ENCODE data around the gene MPPED2.

Gene MPPED2, protein sequence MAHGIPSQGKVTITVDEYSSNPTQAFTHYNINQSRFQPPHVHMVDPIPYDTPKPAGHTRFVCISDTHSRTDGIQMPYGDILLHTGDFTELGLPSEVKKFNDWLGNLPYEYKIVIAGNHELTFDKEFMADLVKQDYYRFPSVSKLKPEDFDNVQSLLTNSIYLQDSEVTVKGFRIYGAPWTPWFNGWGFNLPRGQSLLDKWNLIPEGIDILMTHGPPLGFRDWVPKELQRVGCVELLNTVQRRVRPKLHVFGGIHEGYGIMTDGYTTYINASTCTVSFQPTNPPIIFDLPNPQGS
- 0 to 3.9 (median 0.25) reads per million in 17 experiments for total RNA-seq

DNA sequence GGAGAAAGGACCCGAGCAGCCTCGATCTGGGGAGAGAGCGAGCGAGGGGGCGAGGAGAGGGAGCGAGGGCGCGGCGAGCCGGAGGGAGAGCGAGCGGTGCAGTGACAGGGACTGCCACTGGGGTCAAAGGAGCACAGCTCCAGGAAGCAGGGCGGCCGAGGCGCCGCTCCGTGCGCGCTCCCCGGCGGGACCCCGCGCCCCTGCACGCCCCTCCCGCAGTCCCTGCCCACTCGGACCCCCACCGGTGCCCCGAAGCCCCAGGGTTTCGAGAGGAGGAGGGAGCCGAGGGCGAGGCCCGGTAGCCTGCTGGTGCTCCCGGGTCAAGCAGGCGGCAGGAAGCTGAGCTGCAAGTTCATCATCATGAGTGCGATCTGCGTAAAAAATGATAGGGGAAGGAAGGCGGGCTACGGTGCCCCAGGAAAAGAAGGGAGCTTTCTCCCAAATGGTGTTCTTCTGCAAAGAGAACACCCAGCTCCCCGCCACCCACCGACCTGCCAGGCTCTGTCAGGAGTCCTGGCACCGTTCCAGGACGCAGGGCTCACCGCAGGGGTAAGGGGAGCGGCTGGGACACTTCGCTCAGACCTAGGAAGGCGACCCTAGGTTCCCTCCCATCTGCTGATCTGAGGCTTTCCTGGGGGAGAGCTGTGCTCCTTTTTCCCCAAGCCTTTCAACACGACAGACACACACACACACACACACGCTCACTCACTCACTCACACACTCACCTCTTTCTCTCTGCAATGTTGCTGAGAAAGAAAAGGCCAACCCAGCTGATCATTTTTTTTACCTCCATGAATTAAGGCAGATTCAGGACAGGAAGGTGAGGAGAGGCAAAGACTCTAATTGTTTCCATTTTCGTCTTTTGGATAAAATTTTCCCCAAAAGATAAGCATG is at the start of gene MPPED2:
MPPED2 (minus strand) TSS at position 103 of the 894 bp plus-strand sequence. CDS start 5,980 bp downstream, outside the sequence.
- peak; percentile 37 to 73 (median 58) for DNase-seq

DNA sequence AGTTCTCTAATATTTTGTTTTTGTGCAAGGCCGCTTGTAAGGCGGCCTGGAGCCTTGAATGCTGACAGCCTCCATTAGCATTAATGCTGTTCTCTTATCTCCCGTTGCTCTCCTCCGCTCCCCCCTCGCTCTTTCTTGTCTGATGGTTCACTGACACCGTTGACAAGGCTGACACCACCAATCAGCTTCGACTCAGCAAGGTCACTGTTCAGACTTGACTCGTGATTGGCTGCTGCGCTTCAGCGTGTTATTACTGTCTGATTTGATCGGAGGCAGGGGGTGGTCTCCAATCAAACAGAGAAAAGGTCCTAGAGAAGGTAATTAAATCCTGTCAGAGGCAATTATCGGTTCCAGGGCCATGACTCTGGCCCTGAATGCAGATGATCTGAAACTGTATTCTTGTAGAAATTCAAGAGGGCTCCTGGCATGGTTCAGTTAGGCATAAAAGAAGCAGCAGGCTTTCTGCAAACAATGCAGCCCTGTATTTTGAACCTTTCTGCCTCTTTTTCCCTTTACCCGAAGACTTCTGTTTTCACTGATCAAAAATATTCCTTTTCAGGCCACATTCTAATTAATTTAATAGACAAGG is 49.3 kb upstream of the MPPED2 start:
- no peak for DNase-seq

DNA sequence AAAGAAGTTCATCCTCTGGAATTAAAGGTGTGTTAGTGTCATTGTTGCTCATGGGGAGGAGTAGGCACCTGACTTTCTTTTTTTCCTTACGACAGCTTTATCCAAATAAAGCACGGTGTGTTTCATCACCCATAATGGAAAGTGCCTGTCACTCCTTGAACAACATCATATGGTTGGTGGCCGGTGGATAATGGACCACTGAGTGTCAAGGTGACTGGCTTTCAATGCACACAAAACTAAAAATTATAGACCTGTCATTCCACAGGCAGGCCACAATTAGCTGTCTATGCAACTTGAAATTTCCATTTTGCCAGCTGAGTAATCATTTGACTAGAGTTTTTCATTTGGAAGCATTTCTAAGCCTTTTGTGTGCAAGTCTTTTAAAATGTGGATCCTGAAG is 45.0 kb upstream of the MPPED2 start:
- DNase-seq = no peak

DNA sequence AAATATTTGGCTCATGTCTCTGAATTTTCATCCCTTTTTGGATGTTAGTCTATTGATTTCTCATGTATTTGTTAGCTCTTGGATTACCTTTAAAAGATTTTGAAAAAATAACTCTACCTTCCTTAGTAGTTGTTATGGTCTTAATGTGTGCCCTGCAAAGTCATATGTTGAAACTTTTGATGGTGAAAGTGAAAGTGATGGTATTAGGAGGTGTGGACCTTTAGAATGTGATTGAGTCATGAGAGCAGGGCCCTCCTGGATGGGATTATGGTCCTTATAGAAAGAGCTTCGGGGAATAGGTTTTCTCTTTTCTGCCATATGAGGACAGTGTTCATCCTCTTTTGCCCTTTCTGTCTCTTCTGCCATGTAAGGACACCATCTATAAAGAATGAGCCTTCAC is 33.6 kb upstream of the MPPED2 start:
- DNase-seq = no peak

DNA sequence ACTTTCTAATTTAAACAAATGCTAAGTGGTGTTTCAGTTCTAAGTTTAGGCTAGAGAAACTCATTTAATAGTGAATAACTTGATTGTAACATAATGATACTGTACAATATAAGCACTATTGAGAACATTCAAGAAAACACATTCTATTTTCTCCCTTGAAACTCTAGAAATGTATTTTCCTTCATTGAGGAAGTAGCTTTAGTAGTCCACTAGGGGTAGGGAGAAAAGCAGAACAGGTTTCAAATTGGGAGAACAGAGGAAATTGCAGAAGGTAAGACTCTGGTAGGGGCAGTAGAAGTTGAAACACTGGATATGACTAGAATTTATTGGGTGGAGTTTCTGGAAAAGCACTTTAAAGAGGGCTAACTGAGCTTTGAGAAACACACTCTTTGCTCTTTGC is 31.6 kb upstream of the MPPED2 start:
- peak in 3 of 4 experiments; percentile 2 to 28 (median 14) for DNase-seq

DNA sequence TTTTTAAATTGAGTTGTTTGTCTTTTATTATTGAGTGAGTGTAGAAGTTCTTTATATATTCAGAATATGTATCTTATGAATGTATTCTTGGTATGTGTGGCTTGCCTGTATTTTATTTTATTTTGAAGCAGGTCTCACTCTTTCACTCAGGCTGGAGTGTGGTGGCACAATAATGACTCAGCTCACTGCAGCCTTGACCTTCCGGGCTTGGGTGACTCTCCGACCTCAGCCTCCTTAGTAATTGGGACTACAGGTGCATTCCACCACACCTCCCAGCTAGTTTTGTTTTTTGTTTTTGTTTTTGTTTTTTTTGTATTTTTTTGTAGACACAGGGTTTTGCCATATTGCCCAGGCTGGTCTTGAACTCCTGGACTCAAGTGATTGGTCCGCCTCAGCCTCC is 24.5 kb upstream of the MPPED2 start:
- DNase-seq = no peak

DNA sequence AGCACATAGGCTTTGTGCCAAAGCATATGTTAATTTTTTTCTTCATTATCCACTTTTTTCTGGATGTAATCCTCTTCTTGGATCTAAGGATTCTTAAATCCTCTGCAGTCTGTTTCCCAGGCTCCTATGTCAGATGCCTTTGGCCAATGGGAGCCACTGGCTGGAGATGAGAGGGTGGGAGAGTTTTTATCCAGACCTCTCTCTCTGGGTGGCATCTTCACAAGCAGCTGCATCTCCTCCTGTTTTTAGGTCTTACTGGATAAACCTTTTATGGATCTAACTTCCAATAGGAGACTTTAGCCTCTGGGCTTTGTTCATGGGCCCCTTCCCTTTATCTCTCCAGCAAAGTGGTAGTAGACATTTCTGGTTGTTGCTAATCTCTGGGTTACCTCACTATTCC is 22.4 kb upstream of the MPPED2 start:
- no peak for DNase-seq

DNA sequence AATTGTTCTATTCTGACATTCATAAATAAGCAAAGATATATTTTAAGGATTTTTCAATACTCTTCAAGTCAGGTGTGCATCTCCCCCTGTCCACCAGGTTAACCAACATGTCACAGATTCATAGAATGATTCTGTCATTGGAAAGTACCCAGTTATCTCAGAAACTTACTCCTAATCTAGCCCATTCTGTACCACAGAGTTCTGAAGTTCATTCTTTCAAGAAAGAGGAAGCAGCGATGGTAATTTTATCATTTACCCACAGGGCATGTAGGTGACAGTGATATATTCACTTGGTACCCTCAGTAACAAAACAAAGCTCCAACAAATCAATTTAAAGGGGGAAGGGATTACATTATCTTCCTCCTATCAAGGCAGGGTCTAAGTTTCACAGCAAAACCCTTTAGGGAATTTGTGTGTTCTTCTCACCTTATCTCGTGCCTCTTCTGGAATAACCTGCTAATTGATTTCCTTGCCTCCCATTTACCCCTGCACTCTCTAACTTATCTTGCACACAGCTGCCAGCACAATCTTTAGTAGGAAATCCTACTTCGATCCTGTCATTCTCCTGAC is 19.0 kb upstream of the MPPED2 start:
- no peak for DNase-seq

DNA sequence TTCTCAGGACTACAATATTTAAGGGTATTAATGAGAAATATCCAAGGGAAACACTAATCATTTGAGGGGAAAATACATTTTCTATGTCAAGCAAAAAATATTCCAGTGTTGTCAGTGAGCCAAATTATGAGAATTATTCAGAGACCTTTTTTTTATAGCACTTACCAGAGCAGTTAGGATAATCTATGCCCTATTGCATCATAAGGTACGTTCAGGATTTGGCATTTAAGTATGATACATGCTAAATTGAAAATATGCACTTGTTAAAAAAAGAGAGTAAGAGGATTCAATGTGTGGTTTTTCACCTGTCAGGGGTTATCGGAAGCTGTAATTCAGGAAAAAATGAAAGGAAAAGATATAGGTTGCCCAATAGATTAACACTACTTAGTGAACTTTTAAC is 17.2 kb upstream of the MPPED2 start:
- DNase-seq = no peak

DNA sequence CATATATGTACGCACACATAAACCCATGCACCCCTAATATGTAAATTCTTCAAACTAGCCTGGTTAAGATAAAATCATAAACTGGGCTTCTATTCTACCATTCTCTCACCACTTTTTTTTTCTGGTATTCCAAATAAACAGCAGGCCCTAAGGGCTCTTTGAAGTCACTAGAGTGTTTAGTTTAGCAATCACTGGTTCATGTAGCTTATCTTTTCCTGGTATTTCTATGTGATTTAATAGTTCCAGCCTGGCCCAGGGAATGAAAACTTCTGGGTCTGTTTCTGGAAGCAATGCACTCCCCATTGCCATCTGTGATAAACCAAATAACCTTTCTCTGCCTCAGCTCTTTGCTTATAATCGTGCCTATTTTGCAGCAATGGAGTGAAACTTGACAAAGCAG is 10.7 kb upstream of the MPPED2 start:
- DNase-seq = no peak

DNA sequence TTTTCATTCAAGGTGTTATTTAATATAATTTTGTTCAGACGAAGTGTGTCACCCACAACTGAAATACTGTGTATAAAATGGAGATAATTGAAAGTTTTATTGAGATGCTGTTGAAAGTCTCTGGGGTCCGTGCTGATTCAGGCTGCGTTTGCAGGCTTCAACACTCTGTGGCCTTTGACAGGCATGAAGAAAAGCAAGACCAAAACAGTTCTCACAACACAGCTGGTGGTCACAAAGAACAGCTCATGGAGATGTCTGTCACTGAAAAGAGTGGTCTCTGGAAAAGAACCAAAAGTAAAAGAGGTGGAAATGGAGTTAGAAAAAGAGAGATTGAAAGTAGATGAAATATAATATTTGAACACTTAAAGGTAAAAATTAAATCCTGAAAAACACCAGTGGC is 9.8 kb upstream of the MPPED2 start:
- no peak for DNase-seq

DNA sequence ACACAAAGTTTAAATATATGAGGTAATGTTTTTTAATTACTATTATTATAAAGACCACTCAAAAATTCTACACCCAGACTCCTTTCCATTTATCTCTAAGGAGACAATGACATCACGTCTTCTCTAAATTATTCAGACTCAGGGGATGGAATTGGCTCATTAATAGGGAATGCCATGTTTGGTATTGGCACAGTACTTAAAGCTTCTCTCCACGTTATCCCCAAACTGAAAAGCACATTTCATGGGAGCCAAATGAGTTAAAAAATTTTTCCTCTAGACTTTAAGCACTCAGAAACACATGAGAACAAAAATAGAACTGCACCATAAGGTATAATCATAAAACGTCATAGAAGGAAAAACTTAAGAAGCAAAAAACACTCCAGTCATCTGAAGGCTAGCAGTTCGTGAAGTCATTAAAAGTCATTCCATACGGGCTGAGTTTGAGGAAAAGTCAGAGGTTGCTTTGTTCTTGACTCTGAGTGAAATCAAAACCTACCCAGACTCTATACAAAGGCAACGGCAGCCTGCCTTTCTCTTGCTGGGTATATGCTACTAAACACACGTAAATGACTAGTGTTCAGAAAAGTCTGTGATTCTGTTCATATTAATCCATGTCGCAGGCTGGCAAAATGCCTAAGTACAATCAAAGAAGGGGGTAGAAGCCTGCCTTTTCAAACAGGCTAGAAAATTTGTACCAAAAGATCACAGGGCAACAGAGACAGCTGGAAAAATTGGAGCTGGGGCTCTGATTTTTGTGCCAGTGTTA is 8.7 kb upstream of the MPPED2 start:
- DNase-seq = no peak

DNA sequence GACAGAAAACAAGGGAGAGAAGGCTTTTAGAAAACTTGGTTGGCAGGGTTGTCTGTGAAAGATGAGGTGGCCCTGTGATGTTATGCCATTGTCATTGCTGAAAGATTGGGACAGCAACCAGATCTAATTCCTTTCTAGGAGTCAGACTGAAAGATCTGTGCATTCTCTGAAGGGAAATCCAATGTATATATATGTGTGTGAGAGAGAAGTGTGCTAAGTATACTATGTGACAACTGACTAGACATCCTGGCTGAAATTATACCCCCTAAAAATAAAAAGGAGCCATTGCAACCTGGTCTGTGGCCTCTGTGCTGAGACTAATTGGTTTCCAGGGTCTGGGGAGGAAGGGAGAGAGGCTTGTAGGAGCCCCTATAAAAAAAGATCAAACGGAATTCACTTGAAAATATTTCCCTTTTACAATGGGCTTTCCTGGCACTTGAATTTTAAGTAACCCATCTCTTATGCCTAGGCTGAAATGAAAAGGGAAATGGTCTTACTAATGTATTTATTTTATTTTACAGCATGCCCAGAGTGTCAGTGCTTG is 1.2 kb upstream of the MPPED2 start:
- DNase-seq = no peak

DNA sequence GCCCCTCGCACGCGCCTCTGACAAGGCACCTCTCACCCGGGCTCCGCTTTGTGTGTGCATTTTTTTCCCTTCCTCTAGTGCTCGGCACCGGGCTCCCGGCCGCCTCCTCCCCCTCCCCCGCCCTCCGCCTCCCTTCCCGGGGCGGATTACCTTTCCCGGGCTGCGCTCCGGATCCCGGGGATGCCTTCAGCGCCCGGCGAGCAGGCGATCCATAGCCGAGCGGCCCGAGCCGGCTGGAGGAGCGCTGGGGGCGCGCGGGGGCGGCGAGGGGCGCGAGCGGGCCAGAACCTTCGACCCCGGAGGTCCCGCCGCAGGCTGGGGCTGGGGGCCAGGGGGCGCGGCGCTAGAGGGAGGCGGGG is 282 bp downstream of the MPPED2 start:
- DNase-seq = peak in 3 of 4 experiments; percentile 16 to 36 (median 20)

DNA sequence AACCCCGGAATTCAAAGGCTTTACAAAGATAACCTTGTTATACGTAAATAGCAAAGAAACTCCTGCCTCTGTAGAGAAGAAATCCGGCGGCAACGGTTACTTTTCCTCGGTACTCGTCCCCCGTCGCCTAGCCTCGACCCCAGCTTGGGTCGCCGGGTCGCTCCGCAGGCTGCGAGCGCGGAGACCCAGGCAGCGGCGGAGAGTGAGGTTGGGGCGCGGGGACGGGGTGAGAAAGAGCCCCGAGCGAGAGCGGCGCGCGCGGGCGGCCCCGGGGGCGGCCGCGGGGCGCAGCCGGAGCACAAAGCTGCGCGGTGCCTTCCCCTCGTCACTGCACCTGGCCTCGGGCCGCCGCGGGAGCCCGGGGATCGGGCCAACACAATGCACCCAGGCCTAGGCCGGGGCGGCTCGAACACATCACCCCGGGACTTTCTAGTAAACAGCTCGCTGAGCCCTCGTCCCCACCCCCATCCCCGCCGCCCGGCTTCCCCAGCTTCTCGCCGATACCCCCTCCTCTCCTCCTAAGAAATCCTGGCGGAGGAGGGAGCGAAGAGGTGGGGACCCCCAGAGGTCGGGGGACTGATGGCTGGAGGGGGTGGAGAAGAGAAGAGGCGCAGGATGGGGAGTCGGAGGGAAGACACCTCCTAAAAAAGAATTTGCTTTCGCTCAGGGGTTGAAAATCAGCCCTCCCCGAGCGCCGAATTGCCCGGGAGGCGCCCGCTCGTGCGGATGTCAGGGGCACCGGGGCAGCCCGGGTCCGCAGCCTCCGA is 845 bp downstream of the MPPED2 start:
- peak in 3 of 4 experiments; percentile 4 to 25 (median 13) for DNase-seq

DNA sequence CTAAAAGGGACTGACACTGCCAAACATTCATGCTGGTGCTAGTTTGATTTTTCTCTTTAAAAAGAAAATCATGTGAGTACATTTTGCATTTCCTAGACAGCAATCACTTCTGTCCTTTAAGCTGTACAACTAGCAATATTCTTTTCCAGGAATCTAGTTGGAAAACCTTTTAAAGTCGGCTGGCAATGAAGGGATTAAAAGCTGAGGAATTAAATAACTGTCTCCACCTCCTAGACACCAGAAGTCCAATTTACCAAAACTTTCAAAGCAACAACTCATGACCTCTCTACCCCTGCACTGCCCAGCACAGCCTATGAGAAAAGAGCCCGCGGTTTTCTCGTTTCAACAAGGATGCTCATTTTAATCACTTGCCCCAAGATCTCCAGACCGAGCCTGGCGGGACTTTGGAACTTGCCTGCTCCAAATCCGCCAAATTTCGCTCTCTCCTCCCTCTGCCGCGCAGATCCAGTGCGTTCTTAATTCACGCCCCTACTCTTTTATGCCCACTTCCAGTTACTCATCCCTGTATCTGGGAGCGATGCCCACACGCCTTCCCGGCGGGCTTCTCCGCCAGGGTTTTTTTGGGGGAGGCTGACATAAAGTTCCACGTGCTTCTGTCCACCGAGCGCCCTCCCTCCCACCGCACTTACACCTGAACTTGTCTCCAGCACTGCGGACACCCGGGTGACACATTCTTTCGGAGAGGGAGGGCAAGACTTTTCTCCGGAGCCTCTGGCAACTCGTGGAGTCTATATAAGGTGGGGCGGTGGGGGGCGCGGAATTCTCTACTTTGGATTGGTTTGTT is 2.5 kb downstream of the MPPED2 start:
- DNase-seq = no peak

DNA sequence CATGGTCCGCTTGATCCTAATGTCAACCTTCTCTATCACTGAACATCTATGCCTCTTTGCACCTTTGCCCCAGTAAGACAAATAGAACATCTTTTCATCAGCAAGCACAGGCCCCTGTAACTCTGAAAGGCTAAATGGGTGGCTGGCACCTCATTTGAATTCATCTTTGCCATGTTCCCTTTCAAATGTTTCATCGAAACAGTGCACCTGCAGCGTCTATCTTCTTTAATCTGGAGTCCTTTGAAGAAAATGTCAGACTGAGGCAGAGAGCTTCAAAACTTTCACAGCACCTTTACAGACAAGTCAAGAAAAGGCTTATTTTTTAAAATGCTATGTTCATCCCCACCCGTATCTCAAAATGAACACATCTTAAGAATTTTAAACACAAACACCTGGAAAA is 3.4 kb downstream of the MPPED2 start:
- no peak for DNase-seq

DNA sequence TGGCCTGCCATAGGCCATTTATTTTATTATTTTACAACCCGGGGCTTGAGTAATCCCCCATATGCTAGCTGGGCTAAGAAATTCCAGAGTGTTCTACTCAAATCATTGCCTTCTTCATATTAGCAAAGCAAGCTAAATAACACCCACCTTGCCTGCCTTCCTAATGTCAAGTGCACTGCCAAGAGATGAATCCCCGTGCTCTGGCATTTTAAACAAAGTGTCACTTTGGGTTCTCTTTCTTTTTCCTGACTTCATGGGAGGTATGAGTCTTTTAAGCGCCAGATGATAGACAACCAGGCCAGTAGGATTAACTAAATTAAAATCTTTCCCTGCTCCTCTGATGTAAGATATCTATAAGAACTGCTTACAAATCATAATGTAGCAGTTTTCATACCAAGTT is 4.5 kb downstream of the MPPED2 start:
- DNase-seq = no peak

DNA sequence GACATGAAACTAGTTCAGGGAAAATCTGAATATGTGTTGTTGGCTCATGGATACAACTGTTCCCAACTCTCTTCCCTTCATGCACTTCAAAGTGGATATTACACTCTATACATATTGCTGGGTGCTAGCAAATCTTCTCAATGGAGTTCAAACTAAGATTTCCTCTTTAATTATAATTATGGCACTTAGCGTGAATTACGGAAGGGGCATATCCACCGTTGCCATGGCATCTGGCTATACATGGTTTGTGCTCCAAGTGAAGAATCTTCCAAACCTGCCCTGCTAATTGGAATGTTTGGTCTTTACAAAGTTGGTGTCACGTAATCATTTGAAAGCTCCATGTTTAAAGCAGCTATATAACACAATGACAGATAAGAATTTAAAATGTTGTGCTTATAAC is 5.6 kb downstream of the MPPED2 start:
- no peak for DNase-seq

DNA sequence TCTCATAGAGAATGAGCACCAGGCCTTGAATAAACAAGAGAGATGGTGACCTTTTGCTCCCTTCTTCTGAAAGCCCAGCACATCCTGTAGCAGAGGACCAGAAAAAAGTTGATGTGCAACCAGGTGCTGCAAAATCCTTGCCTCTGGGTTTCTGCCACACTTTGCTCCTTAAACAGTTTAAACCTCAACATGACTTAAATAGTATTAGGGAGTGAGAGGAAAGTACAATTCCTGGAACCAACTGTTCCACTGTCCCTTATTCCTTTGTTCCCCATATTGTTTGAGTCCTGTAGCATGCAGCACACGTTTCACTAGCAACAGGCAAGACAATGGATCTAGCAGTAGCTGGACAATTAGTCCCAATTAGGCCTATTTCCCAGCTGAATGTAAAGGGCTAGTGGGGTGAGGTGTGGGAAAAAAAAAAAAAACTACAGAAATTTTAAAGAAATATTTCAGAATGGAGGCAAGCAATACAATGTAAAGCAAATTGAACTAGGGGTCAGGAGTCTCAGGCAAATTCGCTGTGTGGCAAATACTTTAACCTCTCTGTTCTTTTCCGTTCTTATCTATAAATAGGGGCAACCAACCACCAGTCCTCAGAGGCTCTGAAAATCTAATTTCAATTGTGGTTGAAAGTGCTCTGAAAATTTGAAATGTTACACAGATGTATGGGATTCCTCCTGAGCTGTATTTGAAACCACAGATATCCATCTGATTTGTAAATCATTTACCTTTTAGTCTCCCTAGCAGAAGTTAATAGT is 6.6 kb downstream of the MPPED2 start:
- no peak for DNase-seq

Data from suppressor macrophage (primary cell).